GM19099 (cell line): ENCODE measurements around the gene HS3ST3B1.

Experiments
- POLR2A ChIP-seq: IDR thresholded peaks from 3 replicates; pipeline ENCODE4 v1.6.1; 2011; ENCODE audit warnings: low read depth; ENCODE audit not compliant: insufficient read length; ENCODE audit errors: extremely low read depth

Gene HS3ST3B1

DNA sequence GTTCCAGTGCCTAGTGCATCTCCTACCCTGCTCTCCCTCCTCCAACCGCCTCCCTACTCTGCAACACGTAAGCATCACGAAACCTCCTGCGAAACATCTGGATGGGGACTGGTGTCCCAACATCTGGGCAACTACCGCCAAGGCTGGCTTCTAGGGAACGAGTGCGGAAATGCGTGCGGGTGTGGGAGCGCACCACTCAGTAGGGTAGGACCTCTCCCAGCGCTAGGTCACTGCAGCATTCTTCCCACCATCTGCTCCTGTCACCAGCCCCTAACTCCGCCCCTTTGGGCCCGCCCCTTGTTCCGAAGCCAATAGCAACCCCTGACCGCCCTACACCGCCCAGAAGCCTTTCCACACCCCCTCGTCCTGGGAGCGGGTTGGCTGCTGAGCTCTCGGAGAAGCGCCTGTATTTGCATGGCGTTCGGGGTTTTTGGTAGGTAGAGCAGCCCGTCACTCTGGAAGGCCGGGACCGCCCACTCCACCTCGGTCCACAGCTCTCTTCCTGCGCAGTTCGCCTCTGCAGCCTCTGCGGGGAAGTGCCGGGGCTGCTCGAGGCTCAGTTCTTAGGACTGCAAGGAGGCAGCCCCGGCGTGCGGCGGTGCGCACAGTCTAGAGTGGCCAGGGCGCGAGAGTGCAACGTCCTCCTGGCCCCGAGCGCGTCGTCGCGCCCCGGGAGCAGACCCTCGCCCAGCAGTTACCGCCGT, at the start of gene HS3ST3B1:
Gene HS3ST3B1 (plus strand): TSS at position 507 of the 704 bp plus-strand sequence. CDS start 438 bp downstream, outside the sequence.
- TF ChIP-seq POLR2A, result peak; percentile 68

DNA sequence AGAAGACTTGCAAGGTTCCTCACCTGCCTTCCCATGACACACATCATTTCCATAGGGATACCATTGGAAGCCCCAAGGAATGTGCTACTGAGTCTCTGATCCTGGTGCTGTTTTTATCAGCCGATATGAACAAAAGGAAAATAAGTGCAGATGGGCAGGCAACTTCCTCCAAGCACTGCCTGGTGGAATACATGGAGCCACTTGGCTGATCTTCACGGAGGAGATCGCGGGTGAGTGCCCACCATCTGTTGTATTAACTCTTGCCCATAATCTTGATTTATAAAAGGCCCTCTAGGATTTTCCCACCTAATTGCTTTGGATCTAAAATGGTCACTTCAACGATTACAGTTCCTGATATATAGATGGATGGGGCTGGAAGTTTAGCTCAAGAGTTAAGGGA, 39.5 kb upstream of the HS3ST3B1 start:
- TF ChIP-seq POLR2A, result no peak

DNA sequence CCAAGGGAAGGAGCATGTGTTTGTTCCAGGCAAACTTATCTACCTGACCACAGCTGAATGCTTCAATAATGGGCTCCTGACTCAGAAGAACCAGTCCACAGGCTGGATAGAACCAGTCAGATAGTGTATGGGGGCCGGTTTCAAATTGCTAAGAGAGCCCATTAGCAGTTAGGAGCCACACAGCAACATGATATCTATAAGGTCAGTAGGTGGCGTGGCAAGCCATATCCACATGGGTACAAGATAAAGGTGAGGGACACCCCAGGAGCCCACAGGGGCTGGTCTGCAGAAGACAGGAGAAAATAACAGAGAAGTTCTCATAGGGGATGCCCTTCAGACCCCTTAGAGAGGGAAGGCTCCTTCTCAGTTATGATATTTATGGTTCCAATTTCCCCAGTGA, 32.6 kb upstream of the HS3ST3B1 start:
- TF ChIP-seq POLR2A, result no peak

DNA sequence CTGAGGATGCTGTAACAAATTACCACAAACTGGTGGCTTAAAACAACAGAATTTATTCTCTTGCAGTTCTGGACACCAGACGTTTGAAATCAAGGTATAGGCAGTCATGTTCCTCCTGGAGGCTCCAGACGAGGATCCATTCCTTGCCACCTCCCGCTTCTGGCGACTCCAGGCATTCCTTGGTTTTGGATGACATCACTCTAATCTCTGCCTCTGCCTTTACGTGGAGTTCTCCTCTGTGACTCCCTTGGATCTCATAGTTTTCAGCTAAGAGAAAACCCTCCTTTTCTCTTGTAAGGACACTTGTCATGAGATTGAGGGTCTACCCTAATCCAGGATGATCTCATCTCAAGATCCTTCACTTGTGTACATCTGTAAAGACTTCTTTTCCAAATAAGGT, 31.4 kb upstream of the HS3ST3B1 start:
- no peak for TF ChIP-seq POLR2A

DNA sequence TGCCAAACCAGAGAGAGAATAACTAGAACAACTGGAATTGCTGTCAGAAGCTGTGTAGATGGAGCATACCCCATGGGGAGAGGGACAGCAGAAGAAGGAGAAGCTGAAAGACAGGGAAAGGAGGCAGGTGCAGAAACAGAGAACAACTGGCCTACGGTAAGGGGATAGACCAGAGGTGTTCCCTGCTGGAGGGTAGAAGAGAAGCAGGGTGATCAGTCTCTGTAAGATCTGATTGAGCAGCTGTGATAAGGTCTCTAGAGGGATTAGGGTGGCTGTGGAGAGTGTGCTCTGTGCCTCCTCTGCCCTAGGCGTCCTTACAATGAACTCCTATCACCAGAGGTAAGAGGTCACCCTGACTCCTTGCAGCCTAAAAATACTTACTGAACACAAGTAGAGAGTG, 30.4 kb upstream of the HS3ST3B1 start:
- TF ChIP-seq POLR2A, result no peak

DNA sequence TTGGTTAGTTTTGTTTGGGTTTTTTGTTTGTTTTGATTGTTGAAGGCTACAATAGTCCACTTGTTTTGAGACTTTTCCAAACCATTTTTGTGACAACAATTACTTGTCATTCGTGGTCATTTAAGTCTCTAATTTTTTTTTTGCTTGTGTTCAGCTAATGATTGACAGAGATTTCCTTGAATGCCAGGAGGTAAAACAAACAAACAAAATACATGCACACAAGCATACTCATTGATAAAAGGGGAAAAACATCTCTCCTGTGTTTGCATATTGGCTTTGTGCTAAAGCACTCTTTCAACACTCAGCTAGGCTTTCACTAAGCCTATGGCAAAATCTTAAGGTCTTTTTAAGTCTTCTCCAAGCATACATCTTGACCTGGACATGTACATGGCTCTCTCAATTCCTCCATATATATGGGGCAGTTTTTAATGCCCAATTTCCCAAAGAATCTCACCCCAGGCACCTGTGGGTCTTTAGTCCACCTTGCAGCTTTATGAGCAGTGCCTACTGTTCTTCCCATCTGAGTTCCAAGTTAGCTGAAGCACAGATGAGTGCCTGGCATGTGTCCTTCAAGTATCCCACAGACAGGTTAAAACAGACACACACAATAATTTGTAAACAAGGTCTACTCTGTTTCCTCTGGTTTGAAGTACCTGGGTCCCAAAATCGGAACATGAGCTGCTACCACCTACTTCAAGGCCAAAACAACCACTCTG, 24.2 kb upstream of the HS3ST3B1 start:
- TF ChIP-seq POLR2A, result no peak

DNA sequence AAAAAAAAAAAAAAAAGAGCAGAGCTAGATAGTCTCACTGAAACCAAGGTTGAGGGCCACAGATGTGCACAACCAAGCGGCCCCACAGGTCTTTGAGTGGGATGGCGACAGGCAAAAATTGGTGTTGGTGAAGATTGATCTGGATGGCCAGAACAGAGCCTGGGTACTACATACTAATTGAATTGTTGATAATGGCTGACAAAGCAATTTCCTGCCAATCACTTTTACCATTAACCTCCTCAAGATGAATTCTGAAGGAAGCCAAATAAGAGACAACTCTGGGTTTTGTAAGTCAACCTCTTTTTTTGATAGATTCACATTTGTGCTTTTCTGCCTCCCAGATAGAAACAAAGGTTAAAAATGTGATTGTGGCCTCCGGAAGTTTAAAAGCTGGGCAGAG, 19.4 kb upstream of the HS3ST3B1 start:
- no peak for TF ChIP-seq POLR2A

DNA sequence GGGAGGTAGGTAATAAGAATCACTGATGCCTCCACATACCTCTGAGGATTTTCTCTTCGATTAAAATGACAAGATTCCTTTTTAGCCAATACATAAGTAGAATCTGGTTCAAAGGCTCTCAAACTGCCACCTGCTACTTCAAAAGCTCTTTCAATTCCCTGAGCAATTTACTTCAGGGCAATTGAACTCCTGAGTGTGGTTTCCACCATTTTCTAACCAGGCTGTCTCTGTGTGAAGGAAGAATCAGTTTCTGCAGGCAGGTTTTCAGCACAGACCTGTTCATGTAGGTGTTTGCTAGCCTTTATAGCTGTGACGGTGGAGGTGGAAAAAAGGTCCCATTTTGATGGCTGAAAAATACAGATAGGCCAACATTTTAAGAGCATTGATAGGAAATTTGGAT, 18.2 kb upstream of the HS3ST3B1 start:
- TF ChIP-seq POLR2A, result no peak

DNA sequence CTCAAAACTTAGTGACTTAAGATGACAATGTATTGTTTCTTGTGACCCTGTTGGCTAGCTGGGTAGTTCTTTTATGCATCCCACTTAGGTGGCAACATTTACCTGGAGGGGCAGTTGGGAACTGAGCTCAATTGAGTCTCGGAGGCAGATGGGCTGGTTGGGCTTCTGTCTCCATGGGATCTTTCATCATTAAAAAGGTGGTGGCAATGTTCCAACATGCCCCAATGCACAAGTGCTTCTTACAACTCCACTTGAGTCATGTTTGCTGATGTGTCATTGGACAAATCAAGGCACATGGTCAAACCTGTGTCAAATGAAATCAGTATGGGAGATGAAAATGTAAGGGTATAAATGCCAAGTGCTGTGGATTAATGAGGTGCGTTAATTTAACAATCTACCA, 11.7 kb upstream of the HS3ST3B1 start:
- TF ChIP-seq POLR2A, result no peak

DNA sequence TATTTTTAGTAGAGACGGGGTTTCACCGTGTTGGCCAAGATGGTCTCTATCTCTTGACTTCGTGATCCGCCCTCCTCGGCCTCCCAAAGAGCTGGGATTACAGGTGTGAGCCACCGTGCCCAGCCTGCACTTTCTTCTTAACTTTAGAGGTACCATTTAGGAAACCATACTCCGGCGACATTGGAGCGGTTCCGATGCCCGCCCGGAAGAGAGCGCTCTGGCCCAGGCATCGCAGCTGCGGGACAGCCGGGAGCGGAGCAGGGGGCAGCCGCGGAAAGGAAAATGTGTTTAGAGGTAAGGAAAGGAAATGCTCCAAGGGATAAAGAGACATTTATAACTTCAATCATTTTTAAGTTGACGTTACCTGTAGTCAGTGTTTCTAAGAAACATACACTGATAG, 6.0 kb upstream of the HS3ST3B1 start:
- TF ChIP-seq POLR2A, result no peak

DNA sequence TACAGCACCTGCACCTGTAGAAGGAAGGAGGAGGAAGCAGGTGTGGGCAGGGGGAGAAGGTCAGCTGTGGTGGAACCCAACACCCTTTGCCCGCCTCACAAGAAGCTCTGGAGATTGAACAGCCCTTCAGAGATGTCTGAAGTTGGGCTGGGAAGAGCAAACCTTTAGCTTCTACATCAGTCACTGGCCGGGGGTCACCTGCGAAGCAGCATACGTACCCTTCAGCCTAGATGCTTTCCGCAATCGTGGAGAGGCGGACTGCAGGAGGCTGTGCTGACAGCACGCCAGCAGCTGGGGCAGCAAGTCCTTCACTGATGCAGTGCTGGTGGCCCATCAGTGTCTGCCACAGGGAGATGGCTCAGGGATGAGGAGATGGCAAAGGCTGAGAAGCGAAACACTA, 5.2 kb upstream of the HS3ST3B1 start:
- no peak for TF ChIP-seq POLR2A

DNA sequence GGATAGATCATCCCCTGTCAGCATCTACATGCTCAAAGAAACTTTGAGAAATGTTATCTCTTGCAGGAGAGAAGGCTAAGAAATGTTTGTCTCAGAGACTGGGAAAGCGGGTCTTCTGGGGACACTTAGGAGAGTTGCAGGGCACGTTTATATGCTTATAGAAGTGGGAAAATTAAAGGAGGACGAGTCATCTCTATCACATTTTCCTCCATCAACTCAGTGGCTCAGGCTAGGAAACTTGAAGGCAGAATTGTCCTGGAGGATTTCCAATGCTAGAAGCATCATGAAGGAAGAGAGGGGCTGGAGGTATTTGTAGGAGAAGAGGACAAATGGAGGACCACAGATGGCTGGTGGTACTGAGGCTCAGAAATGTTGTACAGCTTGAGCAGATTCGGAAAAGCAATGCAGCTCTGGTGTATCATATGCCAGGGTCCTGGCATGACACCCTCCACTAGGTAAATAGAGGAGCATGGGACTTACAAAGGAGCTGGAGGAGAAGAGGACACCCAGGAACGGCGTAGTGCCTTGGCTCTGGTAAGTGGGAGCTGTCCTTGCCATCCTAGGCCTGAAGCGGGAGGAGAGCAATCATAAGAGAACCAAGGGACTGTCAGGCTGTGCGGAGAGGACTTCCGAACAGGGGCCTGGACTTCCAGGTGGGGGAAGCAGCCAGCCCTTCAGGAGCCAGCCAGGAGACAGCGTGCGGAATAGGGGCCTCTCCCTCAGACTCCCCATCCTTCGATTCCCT, 4.5 kb upstream of the HS3ST3B1 start:
- no peak for TF ChIP-seq POLR2A

DNA sequence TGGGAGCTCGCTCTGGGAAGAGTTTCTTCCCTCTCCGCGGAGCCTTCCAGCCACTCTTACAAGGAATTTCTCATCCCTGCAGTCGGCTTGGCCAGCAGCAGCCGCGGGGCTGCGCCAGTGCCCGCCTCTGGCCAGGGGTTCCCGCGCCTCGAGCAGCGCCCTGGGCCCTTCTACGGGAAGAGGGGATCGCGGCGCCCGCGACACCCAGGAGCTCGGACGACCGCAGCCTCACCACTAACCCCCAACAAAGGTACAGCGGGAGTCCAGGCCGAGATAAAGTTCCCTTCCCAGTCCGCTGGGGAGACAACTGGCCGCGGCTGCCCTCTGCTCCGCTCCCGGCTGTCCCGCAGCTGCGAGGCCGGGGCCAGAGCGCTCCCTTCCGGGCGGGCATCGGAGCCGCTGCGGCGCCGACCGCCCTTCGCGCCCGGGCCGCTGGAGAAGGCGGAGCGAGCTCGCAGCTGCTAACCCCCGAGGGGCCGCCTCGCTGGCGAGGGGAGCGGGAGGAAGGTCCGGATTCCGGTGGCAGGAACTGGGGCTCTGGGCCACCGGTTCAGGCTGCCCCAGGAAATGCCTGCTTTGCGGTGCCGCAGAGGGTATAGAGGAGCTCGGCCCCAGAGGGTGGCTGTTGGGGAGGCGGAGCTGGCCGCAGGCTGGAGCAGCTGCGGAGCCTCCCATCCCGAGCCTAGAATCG, 3.6 kb upstream of the HS3ST3B1 start:
- TF ChIP-seq POLR2A, result no peak

DNA sequence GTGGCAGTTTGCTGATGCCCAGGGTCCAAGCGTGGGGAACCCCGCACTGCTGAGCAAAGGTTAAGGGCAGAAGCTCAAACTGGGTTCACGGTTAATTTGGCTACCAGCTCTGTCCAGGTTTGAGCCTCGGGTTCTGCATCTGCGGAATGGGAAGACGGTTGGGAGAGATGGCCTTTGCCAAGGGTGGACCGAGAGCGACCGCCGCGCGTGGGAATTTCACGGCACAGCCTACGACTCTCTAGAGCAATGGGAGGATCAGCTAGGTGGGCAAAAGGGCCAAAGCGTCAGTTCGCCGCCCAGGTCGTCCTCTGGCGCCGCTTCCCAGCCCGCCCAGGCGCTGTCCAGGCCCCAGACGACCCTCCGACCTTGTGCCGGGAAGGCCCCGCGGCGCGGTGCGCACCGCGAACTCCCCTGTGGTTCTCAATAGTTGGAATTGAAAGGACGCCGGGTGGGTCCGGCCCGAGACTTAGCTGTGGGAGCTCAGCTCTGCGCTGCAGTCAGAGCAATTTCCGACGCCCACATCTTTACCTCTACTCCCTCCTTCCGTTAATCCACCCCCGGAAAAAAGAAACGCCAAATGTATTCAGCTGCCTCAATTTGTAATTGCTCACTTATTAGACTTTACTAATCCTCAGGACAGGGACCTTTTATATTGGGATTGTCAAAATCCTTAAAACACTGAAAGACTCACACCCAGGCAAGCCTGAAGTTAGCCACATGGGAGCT, 2.5 kb upstream of the HS3ST3B1 start:
- TF ChIP-seq POLR2A, result no peak

DNA sequence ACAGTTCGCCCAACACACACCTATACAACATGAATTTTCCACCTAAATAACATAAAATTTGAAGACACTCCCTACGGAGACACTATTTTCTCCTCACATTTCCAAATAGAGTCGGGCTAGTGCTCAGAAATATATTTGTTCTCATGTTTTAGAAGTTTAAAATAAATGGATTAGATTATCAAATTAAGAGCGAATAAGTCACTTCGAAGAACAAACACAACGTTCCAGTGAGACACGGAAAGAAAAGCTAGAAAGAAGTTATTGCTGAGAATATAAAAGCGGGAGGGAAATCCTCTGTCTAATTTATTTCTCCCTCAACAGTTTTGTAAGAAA, 2.0 kb upstream of the HS3ST3B1 start:
- no peak for TF ChIP-seq POLR2A
